GM21529 (cell line): Measurements from ENCODE around the gene SARS2.

Experiments used
- ATAC-seq: cut with Tn5 transposase; IDR thresholded peaks from one replicate; pipeline ENCODE4 v1.9.1; 2021; ENCODE audit not compliant: unreplicated experiment

SARS2 gene

DNA sequence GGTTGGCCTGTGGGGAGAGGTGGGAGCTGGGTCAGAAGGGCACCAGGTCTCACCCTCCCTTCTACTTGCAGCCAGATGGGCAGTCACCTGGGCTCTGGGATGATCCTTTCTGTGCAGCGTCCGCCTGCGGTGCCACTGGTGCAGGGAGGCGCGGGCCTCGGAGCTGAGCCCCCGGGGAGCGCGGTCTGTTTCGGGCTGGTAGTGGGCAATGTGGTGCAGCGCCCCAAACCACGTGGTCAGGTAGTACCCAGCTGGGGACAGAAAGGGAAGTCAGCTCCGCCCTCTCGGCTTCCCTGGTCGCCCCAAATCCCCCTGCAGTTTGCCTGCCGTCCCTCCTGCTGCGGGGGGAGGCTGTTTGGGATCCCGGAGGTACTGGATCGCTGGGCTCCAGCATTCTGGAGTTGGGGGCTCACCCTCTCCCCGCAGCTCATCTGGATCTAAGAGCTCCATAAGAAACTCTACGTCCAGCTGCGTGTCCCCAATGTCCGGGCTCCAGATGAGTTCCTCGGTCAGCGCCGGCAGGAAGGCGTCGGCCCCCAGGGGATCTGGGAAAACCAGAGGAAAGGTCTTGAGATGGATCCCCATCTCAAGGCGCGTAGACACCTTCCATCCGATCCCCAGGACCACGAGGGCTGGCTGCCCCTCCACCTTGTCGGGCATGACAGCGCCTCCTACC lies 61.3 kb downstream of the SARS2 start:
- ATAC-seq, result no peak

DNA sequence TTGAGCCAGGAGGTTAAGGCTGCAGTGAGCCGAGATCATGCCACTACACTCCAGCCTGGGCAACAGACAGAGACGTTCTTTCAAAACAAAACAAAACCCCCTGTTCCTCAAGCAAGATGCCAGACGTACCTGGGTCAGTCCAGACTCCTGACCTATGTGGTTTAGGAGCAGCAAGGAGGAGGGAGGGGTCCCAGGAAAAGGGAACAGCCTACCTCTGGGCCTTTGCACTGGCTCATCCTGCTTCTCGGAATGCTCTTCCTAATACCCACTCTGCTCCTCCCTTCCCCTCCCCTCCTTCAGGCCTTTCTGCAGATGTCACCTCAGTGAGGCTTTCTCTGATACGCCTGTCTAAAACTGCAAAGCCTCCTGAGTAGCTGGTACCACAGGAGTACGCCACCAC lies 62.0 kb downstream of the SARS2 start:
- ATAC-seq, result no peak

GRCh38 chr19:38867171-38867780 lies 63.3 kb downstream of the SARS2 start:
- ATAC-seq, result no peak
